ENCODE data around the gene GK.
"Not testable (repeated sequence)": the region's sequence is repeated elsewhere in the genome, so short reads cannot be mapped to it uniquely, and the experiment has no call there.

GK gene

GRCh38 chrX:30649859-30650258 lies 3.4 kb upstream of the GK start:
- Histone ChIP-seq H3K9ac (ENCODE audit: low read length) (no peak overlapping the region), H3K4me1 (ENCODE audit: low read length) (0 out of 2 replicates have a peak, but pooled peaks cover 9% of the 10 kb centered on the region), H4K20me1 (ENCODE audit: insufficient read depth, low read length) (no peaks in the 10 kb centered on the region), H3K36me3 (replicated peaks; ENCODE audit: insufficient read depth, low read length) (no peaks in the 10 kb centered on the region), H3K9me3 (replicated peaks; ENCODE audit: insufficient read depth, low read length) (no peaks in the 10 kb centered on the region), H3K27me3 (replicated peaks; ENCODE audit: insufficient read depth, low read length) (no peaks in the 10 kb centered on the region), H3K4me3 (ENCODE audit: low read length) (no peak overlapping the region), H3K27ac (ENCODE audit: low read length) (no peak overlapping the region), H2AFZ (ENCODE audit: low read length) (0 out of 2 replicates have a peak overlapping the region, but pooled peaks have one; percentile 35), H3F3A (ENCODE audit: insufficient read depth, low read length) (no peaks in the 10 kb centered on the region), H3K9me2 (replicated peaks; ENCODE audit: insufficient read depth, low read length) (no peaks in the 10 kb centered on the region), H3K4me2 (ENCODE audit: low read depth, low read length) (no peak overlapping the region), H3K79me2 (ENCODE audit: low read length) (peaks cover 12% of the 10 kb centered on the region)
- peak; percentile 22 for DNase-seq
- TF ChIP-seq EZH2 (optimal IDR thresholded peaks at IDR 0.05; ENCODE audit: low read depth, low read length) (no peak), EZH2phosphoT487 (IDR thresholded peaks at IDR 0.05; ENCODE audit: low read length) (no peak)
- TF ChIP-seq, protein P1, sequence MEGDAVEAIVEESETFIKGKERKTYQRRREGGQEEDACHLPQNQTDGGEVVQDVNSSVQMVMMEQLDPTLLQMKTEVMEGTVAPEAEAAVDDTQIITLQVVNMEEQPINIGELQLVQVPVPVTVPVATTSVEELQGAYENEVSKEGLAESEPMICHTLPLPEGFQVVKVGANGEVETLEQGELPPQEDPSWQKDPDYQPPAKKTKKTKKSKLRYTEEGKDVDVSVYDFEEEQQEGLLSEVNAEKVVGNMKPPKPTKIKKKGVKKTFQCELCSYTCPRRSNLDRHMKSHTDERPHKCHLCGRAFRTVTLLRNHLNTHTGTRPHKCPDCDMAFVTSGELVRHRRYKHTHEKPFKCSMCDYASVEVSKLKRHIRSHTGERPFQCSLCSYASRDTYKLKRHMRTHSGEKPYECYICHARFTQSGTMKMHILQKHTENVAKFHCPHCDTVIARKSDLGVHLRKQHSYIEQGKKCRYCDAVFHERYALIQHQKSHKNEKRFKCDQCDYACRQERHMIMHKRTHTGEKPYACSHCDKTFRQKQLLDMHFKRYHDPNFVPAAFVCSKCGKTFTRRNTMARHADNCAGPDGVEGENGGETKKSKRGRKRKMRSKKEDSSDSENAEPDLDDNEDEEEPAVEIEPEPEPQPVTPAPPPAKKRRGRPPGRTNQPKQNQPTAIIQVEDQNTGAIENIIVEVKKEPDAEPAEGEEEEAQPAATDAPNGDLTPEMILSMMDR (IDR thresholded peaks at IDR 0.05; ENCODE audit: low read length), result no peak

- no peaks in the 10 kb centered on the region for H4K20me1 ChIP-seq (ENCODE audit: insufficient read depth, low read length)
- H3K9me2 ChIP-seq (replicated peaks; ENCODE audit: insufficient read depth, low read length), result no peaks in the 10 kb centered on the region
- peak overlapping the region; percentile 74 for H3K27ac ChIP-seq (ENCODE audit: low read length)
- peak overlapping the region; percentile 82 for H3K9ac ChIP-seq (ENCODE audit: low read length)
- H3K27me3 ChIP-seq (replicated peaks; ENCODE audit: insufficient read depth, low read length), result no peaks in the 10 kb centered on the region
- TF ChIP-seq, protein P1 (IDR thresholded peaks at IDR 0.05; ENCODE audit: low read length), result no peak
- TF ChIP-seq EZH2 (optimal IDR thresholded peaks at IDR 0.05; ENCODE audit: low read depth, low read length) (no peak), EZH2phosphoT487 (IDR thresholded peaks at IDR 0.05; ENCODE audit: low read length) (no peak)
- peak overlapping the region; percentile 81 for H3K4me3 ChIP-seq (ENCODE audit: low read length)
- peak overlapping the region; percentile 88 for H2AFZ ChIP-seq (ENCODE audit: low read length)
- no peaks in the 10 kb centered on the region; the same call in 1 of the 2 replicates for H3F3A ChIP-seq (ENCODE audit: insufficient read depth, low read length)
- H3K4me1 ChIP-seq (ENCODE audit: low read length), result 0 out of 2 replicates have a peak, but pooled peaks cover 9% of the 10 kb centered on the region
- no peaks in the 10 kb centered on the region for H3K36me3 ChIP-seq (replicated peaks; ENCODE audit: insufficient read depth, low read length)
- peaks cover 24% of the 10 kb centered on the region for H3K79me2 ChIP-seq (ENCODE audit: low read length)
- H3K9me3 ChIP-seq (replicated peaks; ENCODE audit: insufficient read depth, low read length), result no peaks in the 10 kb centered on the region
- peak; percentile 92 for DNase-seq
- H3K4me2 ChIP-seq (ENCODE audit: low read depth, low read length), result peak overlapping the region; percentile 84
Observed at GRCh38 chrX:30652527-30653414, 452 bp upstream of the GK start.

DNA sequence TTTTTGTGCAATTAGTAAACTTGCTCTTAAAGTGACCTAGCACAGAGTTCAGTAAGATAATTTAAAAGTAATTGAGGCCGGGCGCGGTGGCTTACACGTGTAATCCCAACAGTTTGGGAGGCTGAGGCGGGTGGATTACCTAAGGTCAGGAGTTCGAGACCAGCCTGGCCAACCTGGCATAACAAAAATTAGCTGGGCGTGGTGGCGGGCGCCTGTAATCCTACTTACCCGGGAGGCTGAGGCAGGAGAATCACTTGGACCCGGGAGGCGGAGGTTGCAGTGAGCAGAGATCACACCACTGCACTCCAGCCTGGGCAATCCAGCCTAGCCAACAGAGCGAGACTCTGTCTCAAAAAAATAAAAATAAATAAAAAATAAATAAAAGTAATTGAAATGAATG lies 1.2 kb downstream of the GK start:
- not testable (repeated sequence) for H3K27ac ChIP-seq (ENCODE audit: low read length); H2AFZ ChIP-seq (ENCODE audit: low read length); H3K9me3 ChIP-seq (replicated peaks; ENCODE audit: insufficient read depth, low read length); H3K27me3 ChIP-seq (replicated peaks; ENCODE audit: insufficient read depth, low read length); H3K36me3 ChIP-seq (replicated peaks; ENCODE audit: insufficient read depth, low read length); DNase-seq; H3K4me1 ChIP-seq (ENCODE audit: low read length); H3F3A ChIP-seq (ENCODE audit: insufficient read depth, low read length); H3K9me2 ChIP-seq (replicated peaks; ENCODE audit: insufficient read depth, low read length); H4K20me1 ChIP-seq (ENCODE audit: insufficient read depth, low read length)
- H3K4me2 ChIP-seq (ENCODE audit: low read depth, low read length), result peak overlapping the region; percentile 73
- peak overlapping the region; percentile 83 for H3K4me3 ChIP-seq (ENCODE audit: low read length)
- peaks cover 24% of the 10 kb centered on the region for H3K79me2 ChIP-seq (ENCODE audit: low read length)
- peak overlapping the region; percentile 80 for H3K9ac ChIP-seq (ENCODE audit: low read length)
